GM19452 (cell line): ENCODE results near the gene SPN.
"Not testable (repeated sequence)": the region's sequence is repeated elsewhere in the genome, so short reads cannot be mapped to it uniquely, and the experiment has no call there.

Experiments used
- ATAC-seq: cut with Tn5 transposase; IDR thresholded peaks from one replicate; pipeline ENCODE4 v1.9.1; 2021; ENCODE audit not compliant: unreplicated experiment

Gene SPN

GRCh38 chr16:29675811-29676643 is 13.0 kb downstream of the SPN start:
- no peak for ATAC-seq

GRCh38 chr16:29676989-29677785 is 14.1 kb downstream of the SPN start:
- ATAC-seq, result no peak

GRCh38 chr16:29678691-29679267 is 15.7 kb downstream of the SPN start, which contains the start of gene QPRT:
Gene QPRT (plus strand): TSS chr16:29679180. CDS start chr16:29679198, 18 bp downstream.
- ATAC-seq, result no peak

GRCh38 chr16:29680180-29680598 is 17.1 kb downstream of the SPN start:
- no peak for ATAC-seq

GRCh38 chr16:29683543-29684090 is 20.6 kb downstream of the SPN start:
- ATAC-seq, result no peak

GRCh38 chr16:29684679-29685078 is 21.6 kb downstream of the SPN start:
- no peak for ATAC-seq

GRCh38 chr16:29686740-29687332 is 23.8 kb downstream of the SPN start:
- no peak for ATAC-seq

- no peak for ATAC-seq
Observed at GRCh38 chr16:29687755-29688154, 24.7 kb downstream of the SPN start.

GRCh38 chr16:29688172-29688571 is 25.1 kb downstream of the SPN start:
- ATAC-seq, result no peak

- not testable (repeated sequence) for ATAC-seq
Observed at GRCh38 chr16:29689490-29690351, 26.7 kb downstream of the SPN start.

GRCh38 chr16:29692606-29693005 is 29.6 kb downstream of the SPN start:
- not testable (repeated sequence) for ATAC-seq

- no peak for ATAC-seq
Observed at GRCh38 chr16:29694384-29695195, 31.5 kb downstream of the SPN start.

- ATAC-seq, result not testable (repeated sequence)
Observed at GRCh38 chr16:29695675-29696074, 32.6 kb downstream of the SPN start.

GRCh38 chr16:29696881-29697331 is 33.9 kb downstream of the SPN start:
- ATAC-seq, result no peak

- ATAC-seq, result no peak
Observed at GRCh38 chr16:29697391-29697790, 34.3 kb downstream of the SPN start.

GRCh38 chr16:29698042-29698441 is 35.0 kb downstream of the SPN start:
- ATAC-seq, result no peak

GRCh38 chr16:29698484-29699323 is 35.7 kb downstream of the SPN start:
- ATAC-seq, result no peak
